IMR-90 (cell line): ENCODE measurements around the gene TGFB2.

Source experiments
- ELK1 ChIP-seq: fragments of 150-350 bp; IDR thresholded peaks from 2 replicates; pipeline ENCODE4 v1.6.1; 2016; ENCODE audit warnings: low read depth, mild to moderate bottlenecking, low read length, moderate library complexity, borderline replicate concordance
- MAFK ChIP-seq: IDR thresholded peaks from 2 replicates; pipeline ENCODE4 v1.6.1; 2012; ENCODE audit warnings: low read depth, low read length, improper control_type of control experiment
- MAZ ChIP-seq: IDR thresholded peaks from 2 replicates; pipeline ENCODE4 v1.6.1; 2012; ENCODE audit warnings: low read depth, mild to moderate bottlenecking, low read length, improper control_type of control experiment, moderate library complexity, borderline replicate concordance
- MXI1 ChIP-seq: IDR thresholded peaks from 2 replicates; pipeline ENCODE4 v1.6.1; 2012; ENCODE audit warnings: low read depth, mild to moderate bottlenecking, low read length, moderate library complexity, borderline replicate concordance
- POLR2A ChIP-seq: IDR thresholded peaks from 2 replicates; pipeline ENCODE4 v1.6.1; 2012; ENCODE audit warnings: mild to moderate bottlenecking, low read depth, low read length
- RAD21 ChIP-seq: IDR thresholded peaks from 2 replicates; pipeline ENCODE4 v1.6.1; 2012; ENCODE audit warnings: low read length, improper control_type of control experiment
- RCOR1 ChIP-seq: IDR thresholded peaks from 2 replicates; pipeline ENCODE4 v1.6.1; 2012; ENCODE audit warnings: mild to moderate bottlenecking, low read length, improper control_type of control experiment; ENCODE audit not compliant: insufficient replicate concordance
- SMC3 ChIP-seq: fragments of 150-350 bp; IDR thresholded peaks from 2 replicates; pipeline ENCODE4 v1.6.1; 2016; ENCODE audit warnings: low read depth, mild to moderate bottlenecking, antibody characterized with exemption, low read length, moderate library complexity
- USF2 ChIP-seq: fragments of 150-350 bp; IDR thresholded peaks from 2 replicates; pipeline ENCODE4 v1.6.1; 2017; ENCODE audit warnings: mild to moderate bottlenecking, antibody characterized with exemption, low read length, low read depth
- TF ChIP-seq, protein P1 (sequence below): conservative IDR thresholded peaks from 2 replicates; pipeline ENCODE4 v1.5.1; 2012; ENCODE audit warnings: mild to moderate bottlenecking, low read depth, low read length, improper control_type of control experiment

- no peak for TF ChIP-seq POLR2A
- TF ChIP-seq, protein P1, sequence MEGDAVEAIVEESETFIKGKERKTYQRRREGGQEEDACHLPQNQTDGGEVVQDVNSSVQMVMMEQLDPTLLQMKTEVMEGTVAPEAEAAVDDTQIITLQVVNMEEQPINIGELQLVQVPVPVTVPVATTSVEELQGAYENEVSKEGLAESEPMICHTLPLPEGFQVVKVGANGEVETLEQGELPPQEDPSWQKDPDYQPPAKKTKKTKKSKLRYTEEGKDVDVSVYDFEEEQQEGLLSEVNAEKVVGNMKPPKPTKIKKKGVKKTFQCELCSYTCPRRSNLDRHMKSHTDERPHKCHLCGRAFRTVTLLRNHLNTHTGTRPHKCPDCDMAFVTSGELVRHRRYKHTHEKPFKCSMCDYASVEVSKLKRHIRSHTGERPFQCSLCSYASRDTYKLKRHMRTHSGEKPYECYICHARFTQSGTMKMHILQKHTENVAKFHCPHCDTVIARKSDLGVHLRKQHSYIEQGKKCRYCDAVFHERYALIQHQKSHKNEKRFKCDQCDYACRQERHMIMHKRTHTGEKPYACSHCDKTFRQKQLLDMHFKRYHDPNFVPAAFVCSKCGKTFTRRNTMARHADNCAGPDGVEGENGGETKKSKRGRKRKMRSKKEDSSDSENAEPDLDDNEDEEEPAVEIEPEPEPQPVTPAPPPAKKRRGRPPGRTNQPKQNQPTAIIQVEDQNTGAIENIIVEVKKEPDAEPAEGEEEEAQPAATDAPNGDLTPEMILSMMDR = no peak
- TF ChIP-seq RAD21 = no peak
- no peak for TF ChIP-seq SMC3
- no peak for TF ChIP-seq MAZ
- TF ChIP-seq USF2 = no peak
- TF ChIP-seq MXI1 = no peak
- TF ChIP-seq ELK1 = no peak
- no peak for TF ChIP-seq RCOR1
- TF ChIP-seq MAFK = no peak
Measured at GRCh38 chr1:218488531-218488930, 143.4 kb downstream of the TGFB2 start.
